ENCODE results near the gene GPR18. TPM values are rescaled to one million over a fixed set of nuclear protein-coding genes. Genes with fewer than 3 reads are reported as not detected.
A peak's percentile ranks its signal among the peaks of the same experiment; 100 is the strongest.

The GPR18 gene
- total RNA-seq, 4 donors from 2014 or later: not detected

DNA sequence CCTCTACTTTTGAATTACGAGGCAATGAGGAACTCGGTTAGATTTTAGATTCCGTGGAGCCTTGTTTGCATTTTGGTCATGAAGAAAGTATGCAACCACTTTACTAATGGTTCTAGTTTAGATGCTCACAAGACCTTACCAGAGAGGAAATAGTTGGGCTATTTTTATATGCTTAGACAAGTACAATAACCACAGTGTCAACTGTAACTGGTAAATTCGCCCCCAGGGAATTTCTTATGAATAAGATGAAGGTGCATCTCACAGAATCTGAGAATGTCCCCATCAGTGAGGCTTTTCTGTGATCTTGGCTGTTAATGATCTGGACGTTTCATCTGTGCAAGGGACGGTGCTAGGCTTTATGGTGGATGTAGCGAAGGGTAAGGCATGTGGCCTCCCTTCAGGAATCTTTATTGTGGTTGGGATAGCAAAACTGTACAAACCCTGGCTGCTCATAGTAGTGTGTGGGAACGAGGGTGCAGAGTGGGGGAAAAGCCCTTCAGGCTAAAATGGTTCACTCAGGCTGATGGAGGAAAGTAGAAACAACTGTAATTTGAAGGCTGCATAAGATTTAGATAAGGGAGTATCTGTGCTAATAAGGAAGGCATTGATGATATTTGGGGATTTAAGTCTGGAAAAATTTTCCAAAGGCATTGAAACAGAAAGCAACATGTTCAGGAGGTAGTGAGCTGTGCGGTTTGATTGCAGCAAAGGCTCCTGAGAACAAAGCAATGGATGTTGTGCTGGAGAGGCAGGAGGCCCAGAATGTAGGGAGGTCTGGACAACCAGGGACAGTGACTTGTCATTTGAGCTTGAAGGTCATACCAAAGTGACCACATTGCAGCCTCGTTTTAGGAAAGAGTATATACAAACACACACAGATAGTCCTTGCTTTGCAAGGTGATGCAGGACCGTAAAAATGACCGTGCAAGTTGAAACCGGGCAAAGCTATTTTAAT is 29.2 kb downstream of the GPR18 start:
- Histone ChIP-seq H3K4me1 (peaks cover 69 to 78% of the 10 kb centered on the region in 2 donors), H3K9me3 (no peaks in the 10 kb centered on the region), H3K27me3 (no peaks in the 10 kb centered on the region), H3K36me3 (no peaks in the 10 kb centered on the region), H3K4me3 (no peak overlapping the region), H3K27ac (peak overlapping the region; percentile 52 to 84 (median 72))
- DNase-seq (no peak), ATAC-seq (peak in 1 of 2 donors; percentile 23)
- TF ChIP-seq POLR2A (IDR thresholded peaks at IDR 0.05): no peak
- TF ChIP-seq, protein P1, sequence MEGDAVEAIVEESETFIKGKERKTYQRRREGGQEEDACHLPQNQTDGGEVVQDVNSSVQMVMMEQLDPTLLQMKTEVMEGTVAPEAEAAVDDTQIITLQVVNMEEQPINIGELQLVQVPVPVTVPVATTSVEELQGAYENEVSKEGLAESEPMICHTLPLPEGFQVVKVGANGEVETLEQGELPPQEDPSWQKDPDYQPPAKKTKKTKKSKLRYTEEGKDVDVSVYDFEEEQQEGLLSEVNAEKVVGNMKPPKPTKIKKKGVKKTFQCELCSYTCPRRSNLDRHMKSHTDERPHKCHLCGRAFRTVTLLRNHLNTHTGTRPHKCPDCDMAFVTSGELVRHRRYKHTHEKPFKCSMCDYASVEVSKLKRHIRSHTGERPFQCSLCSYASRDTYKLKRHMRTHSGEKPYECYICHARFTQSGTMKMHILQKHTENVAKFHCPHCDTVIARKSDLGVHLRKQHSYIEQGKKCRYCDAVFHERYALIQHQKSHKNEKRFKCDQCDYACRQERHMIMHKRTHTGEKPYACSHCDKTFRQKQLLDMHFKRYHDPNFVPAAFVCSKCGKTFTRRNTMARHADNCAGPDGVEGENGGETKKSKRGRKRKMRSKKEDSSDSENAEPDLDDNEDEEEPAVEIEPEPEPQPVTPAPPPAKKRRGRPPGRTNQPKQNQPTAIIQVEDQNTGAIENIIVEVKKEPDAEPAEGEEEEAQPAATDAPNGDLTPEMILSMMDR (IDR thresholded peaks at IDR 0.05 in 4 of 5, conservative IDR thresholded peaks at IDR 0.05 in 1 of 5): no peak
- intact Hi-C loops (cut with DNase I; ENCODE audit: low total_unique reads): loop anchor here (10.0 kb wide), 1 partner anchor 86 kb away; no protein-coding TSS in a partner anchor
- in situ Hi-C loops (cut with MboI; ENCODE audit: low sequenced_read_pairs in 4 of 4): no loop called here

DNA sequence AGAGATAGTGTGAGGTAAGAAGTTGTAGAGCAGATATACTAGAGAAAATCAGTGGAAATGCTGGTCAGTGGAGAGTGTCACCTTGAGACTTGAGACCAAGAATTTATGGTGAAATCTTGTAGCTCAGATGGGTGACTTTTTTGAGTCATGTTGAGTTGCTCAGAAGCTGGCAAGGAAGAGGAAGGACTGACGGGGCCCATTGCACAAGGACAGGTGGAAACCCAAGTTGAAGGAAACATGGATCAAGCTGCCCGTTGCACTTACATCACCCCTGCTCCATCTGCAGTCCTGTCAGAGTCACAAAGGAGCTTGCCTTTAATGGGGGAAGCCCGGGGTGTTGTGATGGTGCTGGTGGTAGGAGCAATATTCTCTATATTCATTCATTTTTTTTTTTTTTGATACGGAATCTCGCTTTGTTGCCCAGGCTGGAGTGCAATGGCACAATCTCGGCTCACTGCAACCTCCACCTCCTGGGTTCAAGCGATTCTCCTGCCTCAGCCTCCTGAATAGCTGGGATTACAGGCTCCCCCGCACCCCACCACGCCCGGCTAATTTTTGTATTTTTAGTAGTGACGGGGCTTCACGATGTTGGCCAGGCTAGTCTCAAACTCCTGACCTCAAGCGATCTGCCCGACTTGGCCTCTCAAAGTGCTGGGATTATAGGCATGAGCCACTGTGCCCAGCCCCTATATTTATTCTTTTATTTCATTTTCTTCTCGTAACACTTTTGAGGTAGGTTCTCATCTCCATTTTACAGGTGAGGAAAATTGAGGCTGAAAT is 30.1 kb downstream of the GPR18 start:
- in situ Hi-C loops (cut with MboI; ENCODE audit: low sequenced_read_pairs in 4 of 4): no loop called here
- Histone ChIP-seq H3K27ac (peak overlapping the region; percentile 63 to 84 (median 72)), H3K4me1 (peaks cover 77 to 83% of the 10 kb centered on the region in 2 donors), H3K36me3 (no peaks in the 10 kb centered on the region), H3K4me3 (no peak overlapping the region), H3K9me3 (no peaks in the 10 kb centered on the region), H3K27me3 (no peaks in the 10 kb centered on the region)
- peak; percentile 40 to 87 for DNase-seq
- intact Hi-C loops (cut with DNase I; ENCODE audit: low total_unique reads): loop anchor here (10.0 kb wide), 1 partner anchor 87 kb away; no protein-coding TSS in a partner anchor
- TF ChIP-seq POLR2A (IDR thresholded peaks at IDR 0.05): no peak
- TF ChIP-seq, protein P1 (IDR thresholded peaks at IDR 0.05 in 4 of 5, conservative IDR thresholded peaks at IDR 0.05 in 1 of 5): no peak
- ATAC-seq: peak; percentile 76 to 92

DNA sequence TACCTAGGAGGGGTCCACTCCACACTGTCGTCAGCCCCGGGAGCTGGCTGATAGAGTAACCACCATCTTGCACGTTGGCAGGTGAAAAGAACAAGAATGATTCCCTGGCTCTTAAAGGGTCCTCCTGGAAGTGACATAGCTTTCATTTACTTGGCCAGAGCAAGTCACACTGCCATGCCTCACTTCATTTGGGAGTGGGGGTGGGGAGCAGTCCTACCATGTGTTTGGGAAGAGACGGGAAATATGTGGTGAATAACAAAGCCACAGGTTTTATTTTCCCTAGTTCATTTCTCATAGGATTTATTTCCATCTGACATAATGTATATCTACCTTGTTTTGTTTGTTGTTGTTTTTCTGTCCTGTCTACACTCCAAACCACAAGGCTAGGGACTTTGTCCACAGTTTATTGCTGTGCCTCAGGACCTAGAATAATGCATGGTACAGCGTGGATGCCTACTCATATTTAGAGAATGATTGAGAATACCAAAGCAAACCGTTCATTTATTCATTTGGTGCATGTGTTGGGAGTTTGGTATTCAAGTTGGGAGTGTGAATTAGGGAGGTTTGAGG is 30.8 kb downstream of the GPR18 start:
- no peak for ATAC-seq
- H3K9me3 ChIP-seq: no peaks in the 10 kb centered on the region
- TF ChIP-seq, protein P1 (IDR thresholded peaks at IDR 0.05 in 4 of 5, conservative IDR thresholded peaks at IDR 0.05 in 1 of 5): no peak
- TF ChIP-seq POLR2A (IDR thresholded peaks at IDR 0.05): no peak
- peak overlapping the region; percentile 63 to 84 (median 68) for H3K27ac ChIP-seq
- intact Hi-C loops (cut with DNase I; ENCODE audit: low total_unique reads) (loop anchor here (10.0 kb wide), 1 partner anchor 87 kb away; no protein-coding TSS in a partner anchor), in situ Hi-C loops (cut with MboI; ENCODE audit: low sequenced_read_pairs in 4 of 4) (no loop called here)
- H3K36me3 ChIP-seq: no peaks in the 10 kb centered on the region
- DNase-seq: no peak
- H3K4me1 ChIP-seq: peaks cover 81 to 84% of the 10 kb centered on the region in 2 donors
- H3K4me3 ChIP-seq: no peak overlapping the region
- no peaks in the 10 kb centered on the region for H3K27me3 ChIP-seq

DNA sequence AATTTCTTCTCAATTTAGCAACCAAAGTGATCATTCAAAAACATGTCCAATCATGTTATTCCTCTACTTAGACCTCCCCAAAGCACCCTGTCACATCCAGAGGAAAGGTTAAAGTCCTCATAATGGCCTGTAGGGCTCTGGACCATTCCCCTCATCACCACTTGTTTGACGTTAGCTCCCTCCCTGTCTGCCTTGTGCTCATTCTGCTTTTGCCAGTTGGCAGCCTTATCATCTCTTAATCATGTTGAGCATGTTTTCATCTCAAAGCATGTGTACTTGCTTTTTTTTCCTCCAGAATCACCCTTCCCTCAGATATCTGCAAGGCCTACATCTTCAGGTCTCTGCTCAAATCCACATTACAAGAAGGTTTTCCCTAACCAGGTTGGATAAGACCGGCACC is 31.7 kb downstream of the GPR18 start:
- no peak for ATAC-seq
- Histone ChIP-seq H3K9me3 (no peaks in the 10 kb centered on the region), H3K36me3 (no peaks in the 10 kb centered on the region), H3K4me1 (peaks cover 79 to 86% of the 10 kb centered on the region in 2 donors), H3K27ac (peak overlapping the region; percentile 39 to 84 (median 56)), H3K4me3 (no peak overlapping the region), H3K27me3 (no peaks in the 10 kb centered on the region)
- intact Hi-C loops (cut with DNase I; ENCODE audit: low total_unique reads) (loop anchor here (10.0 kb wide), 1 partner anchor 88 kb away; no protein-coding TSS in a partner anchor), in situ Hi-C loops (cut with MboI; ENCODE audit: low sequenced_read_pairs in 4 of 4) (no loop called here)
- no peak for DNase-seq
- TF ChIP-seq, protein P1 (IDR thresholded peaks at IDR 0.05 in 4 of 5, conservative IDR thresholded peaks at IDR 0.05 in 1 of 5): no peak
- TF ChIP-seq POLR2A (IDR thresholded peaks at IDR 0.05): no peak

All from gastrocnemius medialis (tissue), 4 donors.